A673 (cell line): Measurements from ENCODE around the gene KCNT2. TPM values are rescaled to one million over a fixed set of nuclear protein-coding genes. Genes with fewer than 3 reads are reported as not detected.

Experiments
- BruUV-seq: library from RNA; stranded (reverse); fragments of 400-500 nt; replicated peaks from 2 replicates; lab custom pipeline; 2021; lab: Mats Ljungman, UMichigan
- CTCF ChIA-PET: fragments of 300-600 bp; sonication (Branson Sonifier 250); formaldehyde crosslinking; loops from one replicate; lab custom pipeline; 2022; ENCODE audit warnings: antibody characterized with exemption; lab: Charles Lee
- POLR2A ChIA-PET: fragments of 300-600 bp; sonication (Branson Sonifier 250); formaldehyde crosslinking; loops from one replicate; lab custom pipeline; 2022; ENCODE audit warnings: antibody characterized with exemption; ENCODE audit not compliant: low non-redundant PET; lab: Charles Lee
- DNase-seq: peaks from one replicate; pipeline ENCODE4 v3.0.0-alpha.2; 2015; ENCODE audit warnings: low spot score
- H3K27ac ChIP-seq: fragments of 200-600 bp; sonication (generic); 2 replicates; pipeline ENCODE4 v1.5.1; 2016; ENCODE audit warnings: mixed run types, low read depth, mild to moderate bottlenecking, mixed read lengths, antibody characterized with exemption, low read length; ENCODE audit not compliant: poor library complexity, severe bottlenecking
- H3K27me3 ChIP-seq: fragments of 200-600 bp; sonication (generic); replicated peaks from 2 replicates; pipeline ENCODE4 v1.6.1; 2017; ENCODE audit warnings: mixed run types, low read depth, mild to moderate bottlenecking, mixed read lengths, antibody characterized with exemption, low read length; ENCODE audit not compliant: insufficient read depth, poor library complexity
- H3K36me3 ChIP-seq: fragments of 200-600 bp; sonication (generic); 2 replicates; pipeline ENCODE4 v1.6.1; 2016; ENCODE audit warnings: mixed run types, mild to moderate bottlenecking, mixed read lengths, antibody characterized with exemption, low read length; ENCODE audit not compliant: insufficient read depth, poor library complexity, severe bottlenecking
- H3K4me1 ChIP-seq: fragments of 200-600 bp; sonication (generic); 2 replicates; pipeline ENCODE4 v1.6.1; 2017; ENCODE audit warnings: mixed run types, mild to moderate bottlenecking, mixed read lengths, antibody characterized with exemption, low read length; ENCODE audit not compliant: insufficient read depth, poor library complexity, severe bottlenecking
- H3K4me3 ChIP-seq: fragments of 200-600 bp; sonication (generic); 2 replicates; pipeline ENCODE4 v1.5.1; 2016; ENCODE audit warnings: low read depth, mixed run types, mild to moderate bottlenecking, mixed read lengths, low read length; ENCODE audit not compliant: poor library complexity, severe bottlenecking
- H3K9me3 ChIP-seq: fragments of 200-600 bp; sonication (generic); 2 replicates; pipeline ENCODE4 v1.6.1; 2016; ENCODE audit warnings: mixed run types, low read depth, mild to moderate bottlenecking, mixed read lengths, antibody characterized with exemption, low read length; ENCODE audit not compliant: poor library complexity, severe bottlenecking
- CTCF ChIP-seq: fragments of 300-800, 200-600 bp; sonication (generic); conservative IDR thresholded peaks from 2 replicates; pipeline ENCODE4 v1.5.1; 2017; ENCODE audit warnings: low read depth, mild to moderate bottlenecking, antibody characterized with exemption, low read length, moderate library complexity, mixed read lengths
- EZH2 ChIP-seq: fragments of 200-600 bp; sonication (generic); IDR thresholded peaks from 2 replicates; pipeline ENCODE4 v1.6.1; 2017; ENCODE audit warnings: borderline replicate concordance, low read depth, mild to moderate bottlenecking, mixed read lengths, antibody characterized with exemption, low read length; ENCODE audit not compliant: poor library complexity, severe bottlenecking
- intact Hi-C: fragments of 100-400 bp; cut with micrococcal nuclease; formaldehyde crosslinking; loops from one replicate; pipeline ENCODE4 v1.10.0; 2022; ENCODE audit not compliant: unreplicated experiment
- total RNA-seq: library from RNA; stranded (reverse); gene quantifications from 2 replicates; pipeline ENCODE4 v1.2.3, GENCODE V29; 2021

Gene KCNT2
- total RNA-seq, 1 experiment from 2014 or later = 1.2 TPM

DNA sequence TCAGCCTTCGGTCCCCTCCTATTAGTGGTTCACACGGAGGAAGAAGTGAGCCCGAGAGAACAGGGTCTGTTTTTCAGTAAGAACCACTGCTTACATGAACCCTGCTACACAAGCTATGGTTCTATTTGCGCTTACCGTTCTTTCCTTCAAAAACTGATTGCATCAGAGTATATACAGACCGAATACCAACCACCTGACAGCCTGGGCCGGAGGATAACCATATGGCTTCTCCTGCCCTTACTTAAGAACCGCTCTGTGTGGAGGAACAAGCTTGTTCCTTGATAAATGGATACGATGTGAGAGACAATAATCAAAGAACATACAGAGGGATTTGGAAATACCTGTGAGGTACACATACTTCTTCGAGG lies 1.1 kb upstream of the KCNT2 start:
- CTCF ChIA-PET = no interaction called here
- DNase-seq = no peak
- TF ChIP-seq EZH2 = no peak
- no peak for TF ChIP-seq CTCF
- Histone ChIP-seq H3K4me3 (no peak overlapping the region), H3K4me1 (peaks cover 4% of the 10 kb centered on the region), H3K27ac (no peak overlapping the region), H3K36me3 (no peaks in the 10 kb centered on the region), H3K27me3 (peaks cover 6% of the 10 kb centered on the region), H3K9me3 (no peaks in the 10 kb centered on the region)
- BruUV-seq = no TSS peak
- intact Hi-C loops = no loop called here
- POLR2A ChIA-PET = no interaction called here

GRCh38 chr1:196607981-196608380 lies 259 bp downstream of the KCNT2 start:
- Histone ChIP-seq H3K36me3 (no peaks in the 10 kb centered on the region), H3K9me3 (no peaks in the 10 kb centered on the region), H3K4me1 (peaks cover 4% of the 10 kb centered on the region), H3K4me3 (peak overlapping the region; percentile 50), H3K27ac (no peak overlapping the region), H3K27me3 (peaks cover 6% of the 10 kb centered on the region)
- TF ChIP-seq CTCF = no peak
- no peak for TF ChIP-seq EZH2
- BruUV-seq = no TSS peak
- ChIA-PET POLR2A (no interaction called here), CTCF (no interaction called here)
- DNase-seq = no peak
- intact Hi-C loops = no loop called here

GRCh38 chr1:196603651-196604050 lies 4.6 kb downstream of the KCNT2 start:
- no TSS peak for BruUV-seq
- Histone ChIP-seq H3K27me3 (peaks cover 6% of the 10 kb centered on the region), H3K4me1 (no peaks in the 10 kb centered on the region), H3K9me3 (no peaks in the 10 kb centered on the region), H3K27ac (no peak overlapping the region), H3K36me3 (no peaks in the 10 kb centered on the region), H3K4me3 (no peak overlapping the region)
- TF ChIP-seq EZH2 (no peak), CTCF (no peak)
- DNase-seq = no peak
- ChIA-PET CTCF (no interaction called here), POLR2A (no interaction called here)
- intact Hi-C loops = no loop called here
